Measurements from ENCODE around the gene AGTPBP1. TPM values are rescaled to one million over a fixed set of nuclear protein-coding genes. Genes with fewer than 3 reads are reported as not detected.

Gene AGTPBP1
- total and polyA plus RNA-seq, 4 donors, result 49.4 to 148 (median 61.6) TPM

GRCh38 chr9:85653153-85653552 is 88.6 kb downstream of the AGTPBP1 start:
- H3K27me3 ChIP-seq (ENCODE audit: control insufficient read depth, insufficient read depth, low read length), result no peaks in the 10 kb centered on the region
- DNase-seq (ENCODE audit: low read depth in 4 of 6, low spot score in 6 of 6), result no peak
- no peaks in the 10 kb centered on the region for H3K4me1 ChIP-seq (ENCODE audit: control insufficient read depth, insufficient read depth, low read length)
- no CpG with 5 or more reads among the region's 4 CpGs for WGBS (ENCODE audit: insufficient coverage)
- H3K36me3 ChIP-seq (ENCODE audit: control insufficient read depth, insufficient read depth, low read length), result no peaks in the 10 kb centered on the region
- no peak overlapping the region for H3K4me3 ChIP-seq (ENCODE audit: low read depth, low read length)
- no peak overlapping the region for H3K27ac ChIP-seq (ENCODE audit: low read depth, low read length)
- no peaks in the 10 kb centered on the region for H3K9me3 ChIP-seq (ENCODE audit: control insufficient read depth, insufficient read depth, low read length)

GRCh38 chr9:85647571-85647970 is 94.2 kb downstream of the AGTPBP1 start:
- Histone ChIP-seq H3K36me3 (ENCODE audit: control insufficient read depth, insufficient read depth, low read length) (no peaks in the 10 kb centered on the region), H3K9me3 (ENCODE audit: control insufficient read depth, insufficient read depth, low read length) (no peaks in the 10 kb centered on the region), H3K27ac (ENCODE audit: low read depth, low read length) (no peak overlapping the region), H3K4me3 (ENCODE audit: low read depth, low read length) (no peak overlapping the region), H3K27me3 (ENCODE audit: control insufficient read depth, insufficient read depth, low read length) (no peaks in the 10 kb centered on the region), H3K4me1 (ENCODE audit: control insufficient read depth, insufficient read depth, low read length) (no peaks in the 10 kb centered on the region)
- no peak for DNase-seq (ENCODE audit: low read depth in 4 of 6, low spot score in 6 of 6)
- no CpG with 5 or more reads among the region's 1 CpG for WGBS (ENCODE audit: insufficient coverage)

GRCh38 chr9:85645909-85646627 is 95.7 kb downstream of the AGTPBP1 start:
- H3K36me3 ChIP-seq (ENCODE audit: control insufficient read depth, insufficient read depth, low read length), result peaks cover 2% of the 10 kb centered on the region
- DNase-seq (ENCODE audit: low read depth in 4 of 6, low spot score in 6 of 6), result no peak
- no peaks in the 10 kb centered on the region for H3K27me3 ChIP-seq (ENCODE audit: control insufficient read depth, insufficient read depth, low read length)
- WGBS (ENCODE audit: insufficient coverage), result no CpG with 5 or more reads among the region's 3 CpGs
- no peaks in the 10 kb centered on the region for H3K9me3 ChIP-seq (ENCODE audit: control insufficient read depth, insufficient read depth, low read length)
- no peaks in the 10 kb centered on the region for H3K4me1 ChIP-seq (ENCODE audit: control insufficient read depth, insufficient read depth, low read length)
- H3K27ac ChIP-seq (ENCODE audit: low read depth, low read length), result no peak overlapping the region
- no peak overlapping the region for H3K4me3 ChIP-seq (ENCODE audit: low read depth, low read length)

GRCh38 chr9:85640425-85640824 is 101.3 kb downstream of the AGTPBP1 start:
- no peak overlapping the region for H3K27ac ChIP-seq (ENCODE audit: low read depth, low read length)
- H3K4me1 ChIP-seq (ENCODE audit: control insufficient read depth, insufficient read depth, low read length), result no peaks in the 10 kb centered on the region
- H3K27me3 ChIP-seq (ENCODE audit: control insufficient read depth, insufficient read depth, low read length), result no peaks in the 10 kb centered on the region
- no CpG with 5 or more reads among the region's 1 CpG for WGBS (ENCODE audit: insufficient coverage)
- H3K9me3 ChIP-seq (ENCODE audit: control insufficient read depth, insufficient read depth, low read length), result no peaks in the 10 kb centered on the region
- no peak overlapping the region for H3K4me3 ChIP-seq (ENCODE audit: low read depth, low read length)
- H3K36me3 ChIP-seq (ENCODE audit: control insufficient read depth, insufficient read depth, low read length), result peaks cover 2% of the 10 kb centered on the region
- no peak for DNase-seq (ENCODE audit: low read depth in 4 of 6, low spot score in 6 of 6)

GRCh38 chr9:85639675-85640186 is 102.0 kb downstream of the AGTPBP1 start:
- DNase-seq (ENCODE audit: low read depth in 4 of 6, low spot score in 6 of 6), result peak in 2 of 6 donors; percentile 5 to 8
- Histone ChIP-seq H3K9me3 (ENCODE audit: control insufficient read depth, insufficient read depth, low read length) (no peaks in the 10 kb centered on the region), H3K27ac (ENCODE audit: low read depth, low read length) (no peak overlapping the region), H3K4me1 (ENCODE audit: control insufficient read depth, insufficient read depth, low read length) (no peaks in the 10 kb centered on the region), H3K36me3 (ENCODE audit: control insufficient read depth, insufficient read depth, low read length) (peaks cover 2% of the 10 kb centered on the region), H3K4me3 (ENCODE audit: low read depth, low read length) (no peak overlapping the region), H3K27me3 (ENCODE audit: control insufficient read depth, insufficient read depth, low read length) (no peaks in the 10 kb centered on the region)
- no CpG with 5 or more reads among the region's 3 CpGs for WGBS (ENCODE audit: insufficient coverage)

GRCh38 chr9:85631809-85632208 is 109.9 kb downstream of the AGTPBP1 start:
- Histone ChIP-seq H3K4me1 (ENCODE audit: control insufficient read depth, insufficient read depth, low read length) (no peaks in the 10 kb centered on the region), H3K27me3 (ENCODE audit: control insufficient read depth, insufficient read depth, low read length) (no peaks in the 10 kb centered on the region), H3K36me3 (ENCODE audit: control insufficient read depth, insufficient read depth, low read length) (no peaks in the 10 kb centered on the region), H3K9me3 (ENCODE audit: control insufficient read depth, insufficient read depth, low read length) (no peaks in the 10 kb centered on the region), H3K27ac (ENCODE audit: low read depth, low read length) (no peak overlapping the region), H3K4me3 (ENCODE audit: low read depth, low read length) (no peak overlapping the region)
- WGBS (ENCODE audit: insufficient coverage), result no CpG with 5 or more reads among the region's 1 CpG
- DNase-seq (ENCODE audit: low read depth in 4 of 6, low spot score in 6 of 6), result no peak

GRCh38 chr9:85630676-85631075 is 111.1 kb downstream of the AGTPBP1 start:
- Histone ChIP-seq H3K4me1 (ENCODE audit: control insufficient read depth, insufficient read depth, low read length) (no peaks in the 10 kb centered on the region), H3K9me3 (ENCODE audit: control insufficient read depth, insufficient read depth, low read length) (no peaks in the 10 kb centered on the region), H3K36me3 (ENCODE audit: control insufficient read depth, insufficient read depth, low read length) (no peaks in the 10 kb centered on the region), H3K4me3 (ENCODE audit: low read depth, low read length) (no peak overlapping the region), H3K27me3 (ENCODE audit: control insufficient read depth, insufficient read depth, low read length) (no peaks in the 10 kb centered on the region), H3K27ac (ENCODE audit: low read depth, low read length) (no peak overlapping the region)
- DNase-seq (ENCODE audit: low read depth in 4 of 6, low spot score in 6 of 6), result no peak
- 60% methylated on average over 1 of the region's 1 CpG for WGBS (ENCODE audit: insufficient coverage)

- Histone ChIP-seq H3K4me1 (ENCODE audit: control insufficient read depth, insufficient read depth, low read length) (no peaks in the 10 kb centered on the region), H3K27ac (ENCODE audit: low read depth, low read length) (no peak overlapping the region), H3K9me3 (ENCODE audit: control insufficient read depth, insufficient read depth, low read length) (no peaks in the 10 kb centered on the region), H3K27me3 (ENCODE audit: control insufficient read depth, insufficient read depth, low read length) (no peaks in the 10 kb centered on the region), H3K36me3 (ENCODE audit: control insufficient read depth, insufficient read depth, low read length) (no peaks in the 10 kb centered on the region), H3K4me3 (ENCODE audit: low read depth, low read length) (no peak overlapping the region)
- no peak for DNase-seq (ENCODE audit: low read depth in 4 of 6, low spot score in 6 of 6)
- WGBS (ENCODE audit: insufficient coverage), result no CpG with 5 or more reads among the region's 1 CpG
These were observed 124.5 kb downstream of the AGTPBP1 start for GRCh38 chr9:85617141-85617670.

GRCh38 chr9:85615792-85616191 is 126.0 kb downstream of the AGTPBP1 start:
- no CpG with 5 or more reads among the region's 1 CpG for WGBS (ENCODE audit: insufficient coverage)
- Histone ChIP-seq H3K27me3 (ENCODE audit: control insufficient read depth, insufficient read depth, low read length) (no peaks in the 10 kb centered on the region), H3K4me3 (ENCODE audit: low read depth, low read length) (no peak overlapping the region), H3K36me3 (ENCODE audit: control insufficient read depth, insufficient read depth, low read length) (no peaks in the 10 kb centered on the region), H3K9me3 (ENCODE audit: control insufficient read depth, insufficient read depth, low read length) (no peaks in the 10 kb centered on the region), H3K27ac (ENCODE audit: low read depth, low read length) (no peak overlapping the region), H3K4me1 (ENCODE audit: control insufficient read depth, insufficient read depth, low read length) (no peaks in the 10 kb centered on the region)
- no peak for DNase-seq (ENCODE audit: low read depth in 4 of 6, low spot score in 6 of 6)

Measured in spinal cord (tissue), 10 donors.